GM12878 (cell line): ENCODE results near the gene TMEM127. TPM values are rescaled to one million over a fixed set of nuclear protein-coding genes. Genes with fewer than 3 reads are reported as not detected.

Experiments used
- ATAC-seq: fragments of 200-7000 bp; cut with Tn5 transposase; 3 replicates; pipeline ENCODE4 v1.9.1; 2020; ENCODE audit warnings: mild to moderate bottlenecking, moderate library complexity
- BruUV-seq: library from RNA; stranded (reverse); fragments of 400-500 nt; replicated peaks from 2 replicates; lab custom pipeline; 2021; lab: Mats Ljungman, UMichigan
- CTCF ChIA-PET: fragments of 300-600 bp; sonication (Branson Sonifier 250); formaldehyde crosslinking; extraction: SDS; loops from one replicate; lab custom pipeline; 2021; ENCODE audit warnings: inconsistent platforms; lab: Yijun Ruan, JAX
- POLR2A ChIA-PET: fragments of 350-600 bp; formaldehyde crosslinking; extraction: SDS; loops from one replicate; lab custom pipeline; 2021; ENCODE audit warnings: inconsistent platforms; lab: Charles Lee
- RAD21 ChIA-PET: fragments of 300-600 bp; sonication (Branson Sonifier 250); formaldehyde crosslinking; loops from one replicate; lab custom pipeline; 2023; ENCODE audit warnings: antibody characterized with exemption; ENCODE audit not compliant: unreplicated experiment; lab: Charles Lee
- SMC1A ChIA-PET: fragments of 300-600 bp; sonication (Branson Sonifier 250); formaldehyde crosslinking; loops from one replicate; lab custom pipeline; 2023; ENCODE audit not compliant: unreplicated experiment, uncharacterized antibody; lab: Charles Lee
- DNase-seq: peaks from one replicate; pipeline ENCODE4 v3.0.0-alpha.2; 2011; ENCODE audit warnings: low read depth, low spot score
- FAIRE-seq: peaks from 3 replicates; lab custom pipeline; 2011; peaks lifted over from hg19 to GRCh38; lab: Jason Lieb, UNC
- H2AFZ ChIP-seq: 2 replicates; pipeline ENCODE4 v1.6.0; 2011; ENCODE audit warnings: low read depth, low read length, control low read depth; ENCODE audit not compliant: control insufficient read depth
- H3K27ac ChIP-seq: 2 replicates; pipeline ENCODE4 v1.5.1; 2011; ENCODE audit warnings: control low read depth; ENCODE audit not compliant: control insufficient read depth, insufficient read depth
- H3K27me3 ChIP-seq, 2 experiments: replicated peaks in 1 of 2; 2 replicates each; pipeline versions ENCODE4 v1.6.0 to v1.6.1; 2011; ENCODE audit warnings: low read length in 1 of 2; ENCODE audit not compliant: control insufficient read depth in 2 of 2, insufficient read depth in 2 of 2
- H3K36me3 ChIP-seq, 2 experiments: 2 replicates each; pipeline ENCODE4 v1.5.1; 2011; ENCODE audit warnings: low read length in 1 of 2; ENCODE audit not compliant: control insufficient read depth in 2 of 2, insufficient read depth in 2 of 2
- H3K4me1 ChIP-seq: 2 replicates; pipeline ENCODE4 v1.6.1; 2011; ENCODE audit warnings: mild to moderate bottlenecking, low read length, moderate library complexity, mixed read lengths; ENCODE audit not compliant: control insufficient read depth, insufficient read depth
- H3K4me2 ChIP-seq: 2 replicates; pipeline ENCODE4 v1.6.0; 2011; ENCODE audit warnings: control low read depth; ENCODE audit not compliant: control insufficient read depth, insufficient read depth
- H3K4me3 ChIP-seq: fragments of 200-600 bp; sonication (generic); 2 replicates; pipeline ENCODE4 v1.5.1; 2016
- H3K79me2 ChIP-seq: 2 replicates; pipeline ENCODE4 v1.6.0; 2011; ENCODE audit warnings: low read length; ENCODE audit not compliant: control insufficient read depth, insufficient read depth
- H3K9ac ChIP-seq: 2 replicates; pipeline ENCODE4 v1.8.0; 2011; ENCODE audit warnings: low read length, control low read depth, mixed read lengths; ENCODE audit not compliant: control insufficient read depth, insufficient read depth
- H3K9me3 ChIP-seq: replicated peaks from 3 replicates; pipeline ENCODE4 v1.5.1; 2011; ENCODE audit warnings: mild to moderate bottlenecking, low read length; ENCODE audit not compliant: control insufficient read depth, insufficient read depth
- H4K20me1 ChIP-seq: 2 replicates; pipeline ENCODE4 v1.6.0; 2011; ENCODE audit not compliant: control insufficient read depth, insufficient read depth
- BHLHE40 ChIP-seq, 2 experiments: fragments of 450-650 bp in 1 of 2; IDR thresholded peaks; 2 replicates each; pipeline ENCODE4 v1.6.1; 2011 to 2017; ENCODE audit warnings: low read depth in 2 of 2, borderline replicate concordance in 1 of 2, improper control_type of control experiment in 1 of 2, low read length in 1 of 2, mild to moderate bottlenecking in 1 of 2
- CREB1 ChIP-seq: IDR thresholded peaks from 2 replicates; pipeline ENCODE4 v1.6.1; 2012; ENCODE audit warnings: low read depth, mild to moderate bottlenecking, inconsistent platforms
- CUX1 ChIP-seq: IDR thresholded peaks from 2 replicates; pipeline ENCODE4 v1.6.1; 2012; ENCODE audit warnings: improper control_type of control experiment, low read depth, low read length; ENCODE audit not compliant: insufficient replicate concordance
- EED ChIP-seq: sonication (generic); IDR thresholded peaks from 2 replicates; pipeline ENCODE4 v1.6.1; 2016; ENCODE audit warnings: antibody characterized with exemption, low read depth
- ELK1 ChIP-seq: IDR thresholded peaks from 2 replicates; pipeline ENCODE4 v1.6.1; 2012; ENCODE audit warnings: low read depth, low read length, improper control_type of control experiment
- KLF5 ChIP-seq: fragments of 450-650 bp; IDR thresholded peaks from 2 replicates; pipeline ENCODE4 v1.6.1; 2014; ENCODE audit warnings: mild to moderate bottlenecking; ENCODE audit not compliant: partially characterized antibody
- MTA2 ChIP-seq: fragments of 450-650 bp; IDR thresholded peaks from 2 replicates; pipeline ENCODE4 v1.6.1; 2016; ENCODE audit warnings: low read depth, mild to moderate bottlenecking, moderate library complexity
- NR2C1 ChIP-seq: fragments of 450-650 bp; IDR thresholded peaks from 2 replicates; pipeline ENCODE4 v1.6.1; 2017; ENCODE audit warnings: antibody characterized with exemption, mild to moderate bottlenecking, moderate library complexity
- PML ChIP-seq: IDR thresholded peaks from 2 replicates; pipeline ENCODE4 v1.6.1; 2012; ENCODE audit warnings: low read length, inconsistent platforms
- RAD51 ChIP-seq: fragments of 450-650 bp; IDR thresholded peaks from 2 replicates; pipeline ENCODE4 v1.6.1; 2016; ENCODE audit warnings: moderate library complexity, mild to moderate bottlenecking, inconsistent platforms
- STAT1 ChIP-seq: fragments of 450-650 bp; conservative IDR thresholded peaks from 2 replicates; pipeline ENCODE4 v1.6.1; 2014; ENCODE audit warnings: antibody characterized with exemption, mild to moderate bottlenecking
- STAT3 ChIP-seq: IDR thresholded peaks from 2 replicates; pipeline ENCODE4 v1.6.1; 2011; ENCODE audit warnings: low read depth, low read length, improper control_type of control experiment
- TARDBP ChIP-seq: IDR thresholded peaks from 2 replicates; pipeline ENCODE4 v1.6.1; 2016; ENCODE audit warnings: borderline replicate concordance
- ZNF207 ChIP-seq: fragments of 450-650 bp; IDR thresholded peaks from 2 replicates; pipeline ENCODE4 v1.6.1; 2014; ENCODE audit warnings: antibody characterized with exemption, mild to moderate bottlenecking, borderline replicate concordance
- WGBS: methylation state at CpG from one replicate; pipeline ENCODE4 v1.1.6; 2016; ENCODE audit warnings: low lambda C conversion rate; ENCODE audit not compliant: insufficient replicate concordance, insufficient coverage; ENCODE audit errors: missing lambda C conversion rate; 5-methylcytosine and 5-hydroxymethylcytosine counted together
- in situ Hi-C: fragments of 300-500 bp; cut with MboI; formaldehyde crosslinking; loops from 9 replicates; pipeline ENCODE4 v1.14.3; 2018; ENCODE audit warnings: mixed read lengths
- intact Hi-C: fragments of 100-400 bp; cut with micrococcal nuclease; formaldehyde crosslinking; loops from one replicate; pipeline ENCODE4 v1.14.2; 2022; ENCODE audit not compliant: unreplicated experiment
- polyA plus RNA-seq, 11 experiments: library from polyadenylated mRNA; depleted of rRNA in 4 of 11; unstranded in 6 of 11; stranded (reverse) in 5 of 11; fragments of >200 nt; fragmentation: Nextera tagmentation in 4 of 11; fragmentation: Illumina TruSeq in 1 of 11; extraction: Ambion mirVana in 4 of 11; extraction: Trizol in 1 of 11; gene quantifications; 1 replicate in 1 of 11; 2 replicates in 10 of 11; pipeline versions ENCODE4 v1.2.1 to v1.2.3, GENCODE V29; 2011 to 2016; ENCODE audit warnings: inconsistent platforms in 2 of 11, missing spikeins in 2 of 11, low read depth in 1 of 11
- total RNA-seq, 4 experiments: library from RNA; depleted of rRNA in 3 of 4; stranded (reverse); fragments of >200 nt in 3 of 4; fragmentation: Illumina TruSeq in 1 of 4; extraction: Trizol in 1 of 4; gene quantifications; 2 replicates each; pipeline versions ENCODE4 v1.2.1 to v1.2.3, GENCODE V29; 2013 to 2021
- TF ChIP-seq, protein P1 (sequence below): IDR thresholded peaks from 2 replicates; pipeline ENCODE4 v1.6.1; 2012; ENCODE audit warnings: low read depth, low read length, improper control_type of control experiment
- TF ChIP-seq, protein P2 (sequence below): fragments of 450-650 bp; IDR thresholded peaks from 2 replicates; pipeline ENCODE4 v1.6.1; 2014; ENCODE audit warnings: mild to moderate bottlenecking

The TMEM127 gene
- total and polyA plus RNA-seq, 10 of the 15 experiments (the other 5 are each of a cell fraction or from before 2014, with no cell fraction given): 2.6 to 27.2 (median 17.7) TPM

DNA sequence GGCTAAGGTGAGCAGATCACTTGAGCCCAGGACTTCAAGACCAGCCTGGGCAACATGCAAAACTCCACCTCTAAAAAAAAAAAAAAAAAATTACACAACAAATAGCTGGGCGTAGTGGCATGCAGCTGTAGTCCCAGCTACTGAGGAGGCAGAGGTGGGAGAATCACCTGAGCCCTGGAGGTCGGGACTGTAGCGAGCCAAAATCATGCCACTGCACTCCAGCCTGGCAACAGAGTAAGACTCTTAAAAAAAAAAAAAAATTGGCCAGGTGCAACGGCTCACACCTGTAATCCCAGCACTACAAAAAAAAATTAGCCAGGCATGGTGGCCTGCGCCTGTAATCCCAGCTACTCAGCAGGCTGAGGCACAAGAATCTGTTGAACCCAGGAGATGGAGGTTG is 64.5 kb downstream of the TMEM127 start:
- Histone ChIP-seq H4K20me1 (peaks cover 8% of the 10 kb centered on the region), H3K9me3 (no peaks in the 10 kb centered on the region), H3K4me2 (peak overlapping the region; percentile 48; the same call in 1 of the 2 replicates), H3K4me3 (no peak overlapping the region), H3K27me3 (no peaks in the 10 kb centered on the region), H3K4me1 (peaks cover 20% of the 10 kb centered on the region), H3K36me3 (peaks cover 0 to 3% of the 10 kb centered on the region in 2 experiments; a peak in 2 of 4 replicates), H3K79me2 (peaks cover 95% of the 10 kb centered on the region), H2AFZ (no peak overlapping the region), H3K9ac (no peak overlapping the region), H3K27ac (no peak overlapping the region)
- 33% methylated on average over 5 of the region's 5 CpGs for whole genome bisulfite sequencing
- ChIA-PET CTCF (interaction anchor here (0.9 to 10.2 kb wide), 15 partner anchors 8 to 306 kb away, joined by 3 to 90 read pairs (median 6); no protein-coding TSS in a partner anchor), SMC1A (interaction anchor here (1.0 to 8.0 kb wide), 17 partner anchors 10 to 209 kb away, joined by 3 to 116 read pairs (median 4); partner anchors contain the start of gene ASTL), POLR2A (interaction anchor here (1.1 to 1.8 kb wide), 7 partner anchors 9 to 62 kb away, joined by 3 to 13 read pairs (median 4); no protein-coding TSS in a partner anchor), RAD21 (interaction anchor here (1.0 to 9.0 kb wide), 11 partner anchors 23 to 208 kb away, joined by 3 to 93 read pairs (median 7); no protein-coding TSS in a partner anchor)
- no TSS peak for BruUV-seq
- no peak for TF ChIP-seq MTA2
- no peak for TF ChIP-seq ZNF207
- no peak for TF ChIP-seq RAD51
- TF ChIP-seq PML: no peak
- TF ChIP-seq EED: no peak
- TF ChIP-seq TARDBP: no peak
- TF ChIP-seq ELK1: no peak
- no peak for TF ChIP-seq CUX1
- TF ChIP-seq, protein P1, sequence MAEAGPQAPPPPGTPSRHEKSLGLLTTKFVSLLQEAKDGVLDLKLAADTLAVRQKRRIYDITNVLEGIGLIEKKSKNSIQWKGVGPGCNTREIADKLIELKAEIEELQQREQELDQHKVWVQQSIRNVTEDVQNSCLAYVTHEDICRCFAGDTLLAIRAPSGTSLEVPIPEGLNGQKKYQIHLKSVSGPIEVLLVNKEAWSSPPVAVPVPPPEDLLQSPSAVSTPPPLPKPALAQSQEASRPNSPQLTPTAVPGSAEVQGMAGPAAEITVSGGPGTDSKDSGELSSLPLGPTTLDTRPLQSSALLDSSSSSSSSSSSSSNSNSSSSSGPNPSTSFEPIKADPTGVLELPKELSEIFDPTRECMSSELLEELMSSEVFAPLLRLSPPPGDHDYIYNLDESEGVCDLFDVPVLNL: no peak
- TF ChIP-seq, protein P2, sequence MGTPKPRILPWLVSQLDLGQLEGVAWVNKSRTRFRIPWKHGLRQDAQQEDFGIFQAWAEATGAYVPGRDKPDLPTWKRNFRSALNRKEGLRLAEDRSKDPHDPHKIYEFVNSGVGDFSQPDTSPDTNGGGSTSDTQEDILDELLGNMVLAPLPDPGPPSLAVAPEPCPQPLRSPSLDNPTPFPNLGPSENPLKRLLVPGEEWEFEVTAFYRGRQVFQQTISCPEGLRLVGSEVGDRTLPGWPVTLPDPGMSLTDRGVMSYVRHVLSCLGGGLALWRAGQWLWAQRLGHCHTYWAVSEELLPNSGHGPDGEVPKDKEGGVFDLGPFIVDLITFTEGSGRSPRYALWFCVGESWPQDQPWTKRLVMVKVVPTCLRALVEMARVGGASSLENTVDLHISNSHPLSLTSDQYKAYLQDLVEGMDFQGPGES: no peak
- TF ChIP-seq CREB1: no peak
- no peak for TF ChIP-seq STAT1
- TF ChIP-seq NR2C1: no peak
- no peak for TF ChIP-seq BHLHE40 (IDR thresholded peaks at IDR 0.05; ENCODE audit: borderline replicate concordance in 1 of 2, low read depth in 2 of 2, low read length in 1 of 2)
- TF ChIP-seq STAT3: no peak
- TF ChIP-seq KLF5: no peak
- intact Hi-C loops (no loop called here), in situ Hi-C loops (no loop called here)
- no peak for DNase-seq
- no peak for FAIRE-seq
- no peak for ATAC-seq
